Right lobe of liver (tissue), 4 donors: ENCODE measurements around the gene PCYT1B.

Experiments
- CTCF ChIP-seq, 4 donors: fragments of 200-600 bp in 3 of 4; fragments of 450-650 bp in 1 of 4; IDR thresholded peaks; one replicate each; pipeline versions ENCODE4 v1.5.1 to v1.8.0; 2016 to 2022; ENCODE audit warnings: antibody characterized with exemption in 4 of 4, mild to moderate bottlenecking in 2 of 4
- POLR2A ChIP-seq: fragments of 450-650 bp; IDR thresholded peaks from one replicate; pipeline ENCODE4 v1.6.1; 2017; ENCODE audit warnings: antibody characterized with exemption, mild to moderate bottlenecking
- donor health status: DM: no; HTN: no; CAD: no.
- donor health status: DM: no; HTN: no; CAD: no.
- donor health status: DM: no; HTN: yes; CAD: no.

GRCh38 chrX:24567169-24567568 is 80.0 kb downstream of the PCYT1B start:
- TF ChIP-seq CTCF (IDR thresholded peaks at IDR 0.05) (no peak), POLR2A (no peak)
